Activated naive CD8-positive, alpha-beta T cell treated with anti-CD3 and anti-CD28 coated beads, Interleukin-2, amount 50 U/mL, for 24 hours (primary cell): ENCODE measurements around the gene PHOX2A.

Experiments
- ATAC-seq: fragments of 150-1000 bp; cut with Tn5 transposase; one replicate; pipeline ENCODE4 v1.10.0; 2021
- DNase-seq: peaks from one replicate; pipeline ENCODE4 v3.0.0; 2021
- H3K27ac Mint-ChIP-seq: one replicate; pipeline ENCODE4 v1.8.0; 2021; ENCODE audit warnings: mild to moderate bottlenecking, mixed read lengths
- H3K27me3 Mint-ChIP-seq: one replicate; pipeline ENCODE4 v1.8.0; 2021; ENCODE audit warnings: mixed read lengths
- H3K36me3 Mint-ChIP-seq: one replicate; pipeline ENCODE4 v1.8.0; 2021; ENCODE audit warnings: low read depth, mixed read lengths
- H3K4me1 Mint-ChIP-seq: one replicate; pipeline ENCODE4 v1.8.0; 2021; ENCODE audit warnings: mixed read lengths
- H3K4me3 Mint-ChIP-seq: one replicate; pipeline ENCODE4 v1.8.0; 2021; ENCODE audit warnings: mild to moderate bottlenecking, moderate library complexity, mixed read lengths
- H3K9me3 Mint-ChIP-seq: one replicate; pipeline ENCODE4 v1.8.0; 2021; ENCODE audit warnings: mixed read lengths

Gene PHOX2A

DNA sequence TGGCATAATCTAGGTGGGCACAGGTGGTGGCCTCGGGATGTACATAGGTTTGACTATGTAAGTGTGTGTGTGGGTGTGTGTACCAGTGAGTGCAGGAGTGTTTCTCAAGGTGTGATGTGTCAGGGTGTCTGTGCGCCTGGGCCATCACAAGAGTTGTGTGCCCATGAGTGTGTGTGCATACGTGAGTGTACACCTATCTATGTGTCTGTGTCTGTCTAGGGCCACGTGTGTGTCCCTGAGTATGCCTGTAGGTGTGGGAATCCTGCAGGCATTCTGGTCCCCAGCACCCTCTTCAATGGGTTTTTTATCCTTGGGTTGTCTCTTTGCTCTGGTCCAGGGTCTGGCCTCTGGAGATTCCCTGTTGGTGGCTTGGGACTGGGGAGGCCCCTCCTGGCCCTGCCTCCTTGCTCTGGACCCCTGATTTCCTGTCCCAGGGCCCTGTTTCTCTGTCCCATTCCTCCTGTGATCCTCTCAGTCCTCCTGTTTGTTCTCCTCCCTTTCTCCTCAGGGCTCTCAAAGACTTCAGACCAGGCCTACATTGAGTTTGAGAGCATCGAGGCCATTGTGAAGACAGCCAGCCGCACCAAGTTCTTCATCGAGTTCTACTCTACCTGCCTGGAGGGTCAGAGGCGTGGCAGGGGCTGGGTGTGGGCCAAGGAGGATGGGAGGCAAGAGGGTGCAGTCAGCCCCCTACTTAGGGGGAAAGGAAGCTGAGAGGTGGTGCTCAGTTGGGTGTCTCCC lies 10.0 kb downstream of the PHOX2A start:
- no peak for ATAC-seq
- H3K27ac Mint-ChIP-seq: peak overlapping the region; percentile 62
- no peak overlapping the region for H3K4me3 Mint-ChIP-seq
- H3K9me3 Mint-ChIP-seq: no peaks in the 10 kb centered on the region
- peaks cover 5% of the 10 kb centered on the region for H3K4me1 Mint-ChIP-seq
- no peak for DNase-seq
- H3K27me3 Mint-ChIP-seq: peaks cover 6% of the 10 kb centered on the region
- H3K36me3 Mint-ChIP-seq: peaks cover 12% of the 10 kb centered on the region

DNA sequence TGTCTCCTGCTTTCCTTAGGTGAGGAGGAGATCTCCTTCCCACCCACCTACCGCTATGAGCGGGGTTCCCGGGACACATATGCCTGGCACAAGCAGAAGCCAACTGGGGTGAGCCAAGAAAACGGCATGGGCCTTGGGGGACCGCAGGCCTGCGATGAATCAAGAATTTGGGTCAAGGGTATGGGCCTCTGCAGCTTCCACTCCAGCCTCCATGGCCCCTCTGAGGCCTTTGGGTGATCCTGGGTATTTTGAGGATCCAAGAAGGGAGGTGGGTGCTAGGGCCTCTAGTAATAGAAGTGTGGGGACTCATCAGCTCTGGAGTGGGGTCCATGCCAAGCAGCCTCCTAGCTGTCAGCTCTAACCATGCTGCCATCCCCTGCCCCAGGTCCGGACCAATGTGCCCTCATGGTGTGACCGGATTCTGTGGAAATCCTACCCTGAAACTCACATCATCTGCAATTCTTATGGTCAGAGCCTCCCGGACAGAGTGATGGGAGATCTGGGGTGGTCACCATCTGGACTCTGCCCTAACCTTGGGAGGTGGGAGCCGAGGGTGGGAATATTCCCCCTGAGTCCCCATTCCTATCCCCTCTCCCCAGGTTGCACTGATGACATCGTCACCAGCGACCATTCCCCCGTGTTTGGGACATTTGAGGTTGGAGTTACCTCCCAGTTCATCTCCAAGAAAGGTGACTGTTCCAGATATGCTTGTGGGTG lies 10.8 kb downstream of the PHOX2A start:
- no peaks in the 10 kb centered on the region for H3K9me3 Mint-ChIP-seq
- peaks cover 9% of the 10 kb centered on the region for H3K36me3 Mint-ChIP-seq
- ATAC-seq: no peak
- peaks cover 3% of the 10 kb centered on the region for H3K4me1 Mint-ChIP-seq
- H3K27ac Mint-ChIP-seq: peak overlapping the region; percentile 62
- peaks cover under 1% of the 10 kb centered on the region for H3K27me3 Mint-ChIP-seq
- no peak for DNase-seq
- no peak overlapping the region for H3K4me3 Mint-ChIP-seq

DNA sequence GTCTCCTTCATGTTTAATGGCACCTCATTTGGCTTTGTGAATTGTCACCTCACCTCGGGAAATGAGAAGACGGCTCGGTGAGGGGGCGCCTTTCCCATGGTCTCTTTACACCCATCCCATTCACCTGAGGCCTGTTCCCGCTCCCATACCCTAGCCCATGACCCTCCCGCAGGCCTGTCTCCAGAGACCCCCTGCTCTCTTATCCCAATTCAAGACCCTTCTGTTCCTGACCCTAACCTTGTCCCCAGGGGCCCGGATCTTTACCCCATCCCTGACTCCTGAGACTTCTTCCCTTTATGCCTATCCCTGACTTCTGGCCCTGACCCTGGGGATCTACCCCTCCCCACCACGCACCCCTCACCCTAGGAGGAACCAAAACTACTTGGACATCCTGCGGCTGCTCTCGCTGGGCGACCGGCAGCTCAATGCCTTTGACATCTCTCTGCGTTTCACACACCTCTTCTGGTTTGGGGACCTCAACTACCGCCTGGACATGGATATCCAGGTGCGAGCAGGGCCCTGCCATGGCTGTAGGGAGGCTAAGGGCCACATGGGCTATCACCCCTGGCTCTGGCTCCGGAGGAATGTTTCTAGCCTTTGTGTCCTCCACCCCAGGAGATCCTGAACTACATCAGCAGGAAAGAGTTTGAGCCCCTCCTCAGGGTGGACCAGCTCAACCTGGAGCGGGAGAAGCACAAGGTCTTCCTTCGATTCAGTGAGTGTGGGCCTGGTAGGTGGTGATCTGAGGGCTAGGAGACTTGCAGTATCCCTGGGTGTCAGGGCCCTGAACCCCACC lies 11.5 kb downstream of the PHOX2A start:
- Mint-ChIP-seq H3K27me3 (no peaks in the 10 kb centered on the region), H3K27ac (peak overlapping the region; percentile 22)
- no peak for ATAC-seq

GRCh38 chr11:72231396-72232259 lies 12.3 kb downstream of the PHOX2A start:
- Mint-ChIP-seq H3K9me3 (no peaks in the 10 kb centered on the region), H3K36me3 (peaks cover 9% of the 10 kb centered on the region), H3K27ac (peak overlapping the region; percentile 26), H3K27me3 (no peaks in the 10 kb centered on the region), H3K4me1 (peaks cover 3% of the 10 kb centered on the region), H3K4me3 (no peak overlapping the region)
- no peak for DNase-seq
- ATAC-seq: no peak

More for the DNA sequence above, 11.5 kb downstream of the PHOX2A start:
- no peak overlapping the region for H3K4me3 Mint-ChIP-seq
- H3K36me3 Mint-ChIP-seq: peaks cover 9% of the 10 kb centered on the region
- peaks cover 3% of the 10 kb centered on the region for H3K4me1 Mint-ChIP-seq
- DNase-seq: no peak
- H3K9me3 Mint-ChIP-seq: no peaks in the 10 kb centered on the region

DNA sequence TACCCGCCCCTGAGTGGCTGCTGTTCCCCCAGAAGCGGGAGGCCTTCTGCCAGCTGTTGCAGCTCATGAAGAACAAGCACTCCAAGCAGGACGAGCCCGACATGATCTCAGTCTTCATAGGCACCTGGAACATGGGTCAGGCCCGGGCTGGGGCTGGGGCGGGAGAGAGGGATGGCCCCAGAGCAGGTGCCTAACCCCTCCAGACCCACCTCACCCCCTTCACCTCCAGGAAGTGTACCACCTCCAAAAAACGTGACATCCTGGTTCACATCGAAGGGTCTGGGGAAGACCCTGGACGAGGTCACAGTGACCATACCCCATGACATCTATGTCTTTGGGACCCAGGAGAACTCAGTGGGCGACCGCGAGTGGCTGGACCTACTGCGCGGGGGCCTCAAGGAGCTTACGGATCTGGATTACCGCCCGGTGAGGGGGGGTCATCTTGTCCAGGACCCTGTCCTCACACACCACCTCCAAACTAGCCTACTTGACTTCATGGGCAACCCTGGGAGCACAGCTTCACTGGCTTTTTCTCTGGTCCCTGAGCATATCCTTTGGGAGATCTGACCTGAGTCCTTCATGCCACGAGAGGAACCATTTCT lies 13.1 kb downstream of the PHOX2A start:
- Mint-ChIP-seq H3K36me3 (peaks cover 9% of the 10 kb centered on the region), H3K4me1 (peaks cover 9% of the 10 kb centered on the region), H3K27me3 (no peaks in the 10 kb centered on the region), H3K9me3 (no peaks in the 10 kb centered on the region), H3K27ac (no peak overlapping the region), H3K4me3 (no peak overlapping the region)
- DNase-seq: no peak
- ATAC-seq: no peak

DNA sequence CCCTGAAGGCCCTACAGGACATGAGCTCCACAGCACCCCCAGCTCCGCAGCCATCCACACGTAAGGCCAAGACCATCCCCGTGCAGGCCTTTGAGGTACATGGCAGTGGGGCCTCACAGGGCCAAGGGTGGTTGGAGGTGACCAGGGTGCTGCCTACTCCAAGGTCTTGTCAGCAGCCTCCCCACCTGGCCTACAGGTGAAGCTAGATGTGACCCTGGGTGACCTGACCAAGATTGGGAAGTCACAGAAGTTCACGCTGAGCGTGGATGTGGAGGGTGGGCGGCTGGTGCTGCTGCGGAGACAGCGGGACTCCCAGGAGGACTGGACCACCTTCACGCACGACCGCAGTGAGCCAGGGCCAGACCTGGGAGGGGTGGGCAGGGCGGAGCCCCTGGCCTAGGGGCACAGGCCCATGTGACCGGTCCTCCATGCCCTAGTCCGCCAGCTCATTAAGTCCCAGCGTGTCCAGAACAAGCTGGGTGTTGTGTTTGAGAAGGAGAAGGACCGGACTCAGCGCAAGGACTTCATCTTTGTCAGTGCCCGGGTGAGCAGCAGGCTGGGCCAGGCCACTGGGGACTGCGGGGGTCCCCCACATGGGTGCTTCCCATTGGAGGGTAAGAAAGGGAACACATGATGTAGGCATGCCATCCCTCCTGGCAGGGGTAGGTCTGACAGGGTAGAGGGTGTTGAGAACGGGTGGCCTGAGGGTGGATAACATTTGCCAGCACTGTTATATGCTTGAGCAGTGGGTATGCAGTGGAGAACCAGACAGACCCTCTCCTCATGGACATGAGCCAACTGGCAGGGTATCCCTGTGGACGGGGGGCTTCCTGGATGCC lies 13.8 kb downstream of the PHOX2A start:
- DNase-seq (no peak), ATAC-seq (no peak)
- Mint-ChIP-seq H3K9me3 (no peaks in the 10 kb centered on the region), H3K27me3 (no peaks in the 10 kb centered on the region), H3K36me3 (peaks cover 9% of the 10 kb centered on the region), H3K27ac (no peak overlapping the region), H3K4me3 (no peak overlapping the region), H3K4me1 (peaks cover 16% of the 10 kb centered on the region)

DNA sequence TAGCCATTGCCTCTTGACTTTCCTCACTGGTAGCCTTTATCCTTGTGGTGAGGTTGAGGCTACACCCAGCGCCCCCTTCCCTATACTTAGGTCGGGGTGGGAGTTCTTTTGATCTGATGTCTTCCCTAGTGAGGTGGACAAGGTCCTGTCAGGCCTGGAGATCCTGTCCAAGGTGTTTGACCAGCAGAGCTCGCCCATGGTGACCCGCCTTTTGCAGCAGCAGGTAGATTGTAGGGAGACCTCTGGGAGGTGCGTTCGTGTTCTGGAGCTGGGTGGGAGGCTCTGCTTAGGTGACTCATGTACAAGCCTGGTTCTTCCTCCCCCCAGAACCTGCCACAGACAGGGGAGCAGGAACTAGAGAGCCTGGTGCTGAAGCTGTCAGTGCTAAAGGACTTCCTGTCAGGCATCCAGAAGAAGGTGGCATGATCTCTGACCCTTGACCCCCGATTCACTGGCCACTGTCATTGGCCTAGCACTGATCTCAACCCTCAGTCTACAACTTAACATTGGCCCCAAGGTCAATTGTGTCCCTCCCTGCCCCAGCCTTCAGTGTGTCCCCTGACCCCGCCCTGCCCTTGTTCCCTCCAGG lies 14.5 kb downstream of the PHOX2A start:
- Mint-ChIP-seq H3K27me3 (no peaks in the 10 kb centered on the region), H3K4me1 (peaks cover 16% of the 10 kb centered on the region), H3K36me3 (peaks cover 9% of the 10 kb centered on the region), H3K9me3 (no peaks in the 10 kb centered on the region), H3K4me3 (no peak overlapping the region), H3K27ac (no peak overlapping the region)
- ATAC-seq: no peak
- no peak for DNase-seq

DNA sequence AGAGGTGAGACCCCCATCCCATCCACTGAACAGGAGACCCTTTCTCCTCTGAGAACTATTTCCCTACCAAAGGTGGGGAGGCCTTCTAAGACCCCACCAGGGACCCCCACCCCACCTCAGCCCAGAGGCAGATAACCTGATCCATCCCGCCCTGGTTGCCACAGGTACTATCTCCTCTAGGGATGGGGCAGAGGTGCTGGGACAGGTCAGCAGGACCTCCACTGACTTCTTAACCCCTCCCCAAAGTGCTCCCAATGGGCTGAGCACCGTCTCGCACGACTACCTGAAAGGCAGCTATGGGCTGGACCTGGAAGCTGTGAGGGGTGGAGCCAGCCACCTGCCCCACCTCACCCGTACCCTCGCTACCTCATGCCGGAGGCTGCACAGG lies 15.1 kb downstream of the PHOX2A start:
- H3K36me3 Mint-ChIP-seq: peaks cover 9% of the 10 kb centered on the region
- no peak overlapping the region for H3K4me3 Mint-ChIP-seq
- DNase-seq: no peak
- H3K4me1 Mint-ChIP-seq: peaks cover 16% of the 10 kb centered on the region
- no peaks in the 10 kb centered on the region for H3K9me3 Mint-ChIP-seq
- no peak for ATAC-seq
- H3K27ac Mint-ChIP-seq: no peak overlapping the region
- no peaks in the 10 kb centered on the region for H3K27me3 Mint-ChIP-seq

DNA sequence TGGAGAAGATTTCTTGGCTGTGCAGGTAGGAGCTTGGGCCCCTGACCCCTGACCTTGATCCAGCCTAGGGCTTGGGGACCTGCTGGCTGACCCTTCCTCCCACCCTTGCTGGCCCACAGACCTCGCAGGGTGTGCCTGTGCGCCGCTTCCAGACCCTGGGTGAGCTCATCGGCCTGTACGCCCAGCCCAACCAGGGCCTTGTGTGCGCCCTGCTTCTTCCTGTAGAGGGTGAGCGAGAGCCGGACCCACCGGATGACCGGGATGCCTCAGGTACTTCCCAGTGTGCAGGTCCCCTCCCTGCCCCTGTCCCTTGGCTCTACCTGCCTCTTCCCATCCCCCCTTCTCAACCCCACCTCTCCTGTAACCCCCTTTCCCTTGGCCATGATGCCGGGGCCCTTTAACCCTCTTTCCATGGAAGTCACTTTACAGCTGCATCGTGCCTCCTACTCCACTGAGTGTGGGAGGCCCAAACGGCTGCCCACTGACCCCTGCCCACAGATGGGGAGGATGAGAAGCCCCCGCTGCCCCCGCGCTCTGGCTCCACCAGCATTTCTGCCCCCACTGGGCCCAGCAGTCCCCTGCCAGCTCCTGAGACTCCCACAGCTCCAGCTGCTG lies 15.6 kb downstream of the PHOX2A start:
- ATAC-seq (no peak), DNase-seq (no peak)
- Mint-ChIP-seq H3K36me3 (peaks cover 6% of the 10 kb centered on the region), H3K27me3 (no peaks in the 10 kb centered on the region), H3K9me3 (no peaks in the 10 kb centered on the region), H3K27ac (no peak overlapping the region), H3K4me3 (no peak overlapping the region), H3K4me1 (peaks cover 14% of the 10 kb centered on the region)

DNA sequence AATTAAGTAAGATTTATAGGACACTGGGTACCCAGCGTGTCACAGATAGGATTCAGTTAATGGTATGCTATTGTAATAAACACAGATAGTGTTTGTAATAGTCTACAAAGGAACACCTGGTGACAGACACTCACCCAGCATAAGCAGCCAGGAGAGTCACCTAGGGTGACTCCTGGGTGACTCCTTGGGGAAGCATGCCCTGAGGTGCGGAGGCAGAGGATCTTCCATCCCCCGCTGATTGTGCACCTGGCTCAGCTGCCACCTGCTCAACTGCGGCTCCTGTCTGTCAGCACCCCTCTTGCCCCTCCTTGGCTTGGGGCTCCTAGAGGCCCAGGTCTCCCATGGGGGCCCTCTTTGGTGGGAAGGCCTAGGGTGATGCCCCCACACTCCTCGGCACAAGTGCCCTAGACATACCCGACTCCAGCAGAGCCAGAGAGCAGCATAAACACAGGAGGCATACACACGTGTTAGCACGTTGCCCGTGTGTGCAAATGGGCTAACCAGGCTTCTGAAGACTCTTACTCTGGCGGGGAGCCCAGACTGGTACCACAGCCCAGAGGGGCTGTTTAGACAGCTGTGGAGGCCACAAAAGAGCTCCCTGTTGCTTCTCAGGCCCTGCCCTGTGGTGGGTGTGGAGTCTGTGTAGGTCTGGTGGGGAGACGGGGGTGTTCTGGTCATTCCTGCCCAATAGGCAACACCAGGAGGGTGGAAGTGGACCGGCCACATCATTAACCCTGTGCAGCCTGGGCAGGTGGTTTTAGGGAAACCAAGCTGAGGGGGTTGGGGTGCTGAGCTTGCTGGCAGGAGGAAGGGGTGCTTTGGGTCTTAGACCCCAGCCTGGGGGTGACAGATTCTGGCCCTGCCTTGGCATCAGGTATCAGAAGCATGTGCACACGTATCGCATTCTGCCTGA lies 16.4 kb downstream of the PHOX2A start:
- Mint-ChIP-seq H3K4me1 (peaks cover 17% of the 10 kb centered on the region), H3K4me3 (no peak overlapping the region), H3K9me3 (no peaks in the 10 kb centered on the region), H3K27ac (no peak overlapping the region), H3K36me3 (peaks cover 6% of the 10 kb centered on the region), H3K27me3 (no peaks in the 10 kb centered on the region)
- ATAC-seq (no peak), DNase-seq (no peak)

DNA sequence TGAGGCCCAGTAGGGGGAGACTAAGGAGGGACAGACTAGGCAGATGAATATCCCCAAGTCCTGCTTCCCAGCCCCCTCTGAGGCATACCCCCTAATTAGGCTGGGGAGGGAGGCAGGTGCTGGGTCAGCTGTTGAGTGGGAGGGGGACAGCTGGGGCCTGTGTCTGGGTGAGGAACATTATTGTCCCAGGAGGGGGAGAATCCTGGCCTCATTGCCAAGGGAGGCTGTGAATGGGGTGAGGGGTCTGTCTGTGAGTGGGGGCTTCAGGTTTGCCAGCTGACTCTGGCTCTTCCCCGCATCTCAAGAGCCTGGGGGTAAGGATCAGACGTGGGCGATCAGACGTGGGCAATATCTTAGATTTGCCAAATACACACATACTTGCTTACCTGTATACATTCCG lies 17.3 kb downstream of the PHOX2A start:
- Mint-ChIP-seq H3K27me3 (no peaks in the 10 kb centered on the region), H3K36me3 (peaks cover 6% of the 10 kb centered on the region), H3K27ac (no peak overlapping the region), H3K4me3 (no peak overlapping the region), H3K4me1 (peaks cover 24% of the 10 kb centered on the region), H3K9me3 (no peaks in the 10 kb centered on the region)
- no peak for ATAC-seq
- no peak for DNase-seq
